ENCODE measurements around the gene SORCS1. TPM values are rescaled to one million over a fixed set of nuclear protein-coding genes. Genes with fewer than 3 reads are reported as not detected.

Gene SORCS1
- total and polyA plus RNA-seq, 2 of the 13 experiments (the other 11 are each of a cell fraction or from before 2014, with no cell fraction given): not detected

GRCh38 chr10:106559442-106559841 is 605.1 kb downstream of the SORCS1 start:
- H3K4me1 ChIP-seq (ENCODE audit: insufficient read depth, low read length): no peaks in the 10 kb centered on the region
- intact Hi-C loops (cut with micrococcal nuclease; ENCODE audit: unreplicated experiment) (no loop called here), in situ Hi-C loops (cut with HindIII; ENCODE audit: extremely low pct_ligation_motif_present, low pct_unique_long_range_greater_than_20kb) (no loop called here)
- H3K27ac ChIP-seq (ENCODE audit: extremely low read length, insufficient read depth, low read length): no peak overlapping the region
- H3K9me3 ChIP-seq (ENCODE audit: low read length): no peaks in the 10 kb centered on the region
- WGBS (ENCODE audit: low lambda C conversion rate): 8% methylated on average over 3 of the region's 3 CpGs
- H3K4me2 ChIP-seq (ENCODE audit: low read depth, low read length): no peak overlapping the region
- no peaks in the 10 kb centered on the region for H3K79me2 ChIP-seq (ENCODE audit: insufficient read depth, low read length)
- no TSS peak for BruUV-seq (replicated peaks)
- no peak for ATAC-seq
- no peaks in the 10 kb centered on the region for H3K36me3 ChIP-seq (replicated peaks in 1 of 2; ENCODE audit: control insufficient read depth in 1 of 2, insufficient read depth in 2 of 2, low read length in 2 of 2)
- no peak for DNase-seq (ENCODE audit: low spot score)
- no peak overlapping the region for H3K4me3 ChIP-seq (replicated peaks in 1 of 3; ENCODE audit: insufficient read depth in 1 of 3, low read depth in 2 of 3, low read length in 3 of 3)
- H3K9ac ChIP-seq (ENCODE audit: insufficient read depth, low read depth, low read length): no peak overlapping the region
- ChIA-PET CTCF (ENCODE audit: low intra/inter-chr PET ratio, low total read pairs) (no interaction called here), POLR2A (no interaction called here)
- no peak for TF ChIP-seq NFYC (CRISPR knock-in tag; IDR thresholded peaks at IDR 0.05)
- TF ChIP-seq ZNF512 (CRISPR knock-in tag; IDR thresholded peaks at IDR 0.05): no peak
- no peak for TF ChIP-seq FOXJ3 (CRISPR knock-in tag; IDR thresholded peaks at IDR 0.05; ENCODE audit: borderline replicate concordance)
- no peak for TF ChIP-seq MAFG (CRISPR knock-in tag; IDR thresholded peaks at IDR 0.05)
- TF ChIP-seq CREB3 (CRISPR knock-in tag; IDR thresholded peaks at IDR 0.05): no peak
- TF ChIP-seq ZNF678 (CRISPR knock-in tag; IDR thresholded peaks at IDR 0.05): no peak
- no peak for TF ChIP-seq ZNF225 (CRISPR knock-in tag; IDR thresholded peaks at IDR 0.05)
- TF ChIP-seq AGO2 (optimal IDR thresholded peaks at IDR 0.05; ENCODE audit: low read depth, low read length): no peak
- no peak for TF ChIP-seq ZNF350 (CRISPR knock-in tag; IDR thresholded peaks at IDR 0.05; ENCODE audit: borderline replicate concordance, low read depth)
- TF ChIP-seq IRX3 (CRISPR knock-in tag; IDR thresholded peaks at IDR 0.05; ENCODE audit: borderline replicate concordance, low read depth): no peak
- TF ChIP-seq ZNF660 (CRISPR knock-in tag; IDR thresholded peaks at IDR 0.05; ENCODE audit: borderline replicate concordance, low read depth): no peak
- no peak for TF ChIP-seq SPEN (CRISPR knock-in tag; IDR thresholded peaks at IDR 0.05; ENCODE audit: low read depth)
- TF ChIP-seq ZNF124 (CRISPR knock-in tag; IDR thresholded peaks at IDR 0.05): no peak
- no peak for TF ChIP-seq ZNF451 (CRISPR knock-in tag; IDR thresholded peaks at IDR 0.05)
- TF ChIP-seq ARNT2 (CRISPR knock-in tag; IDR thresholded peaks at IDR 0.05; ENCODE audit: low read depth): no peak
- no peak for TF ChIP-seq ZFP82 (CRISPR knock-in tag; IDR thresholded peaks at IDR 0.05; ENCODE audit: borderline replicate concordance)
- TF ChIP-seq RFX1 (IDR thresholded peaks at IDR 0.05): no peak
- no peak for TF ChIP-seq CHD4 (IDR thresholded peaks at IDR 0.05; ENCODE audit: borderline replicate concordance, low read length)
- H2AFZ ChIP-seq (ENCODE audit: low read length): no peak overlapping the region
- FAIRE-seq: no peak
- H4K20me1 ChIP-seq (ENCODE audit: insufficient read depth, low read length): no peaks in the 10 kb centered on the region
- no peaks in the 10 kb centered on the region for H3K27me3 ChIP-seq (ENCODE audit: control insufficient read depth in 1 of 2, insufficient read depth in 2 of 2, low read length in 2 of 2)

All from HepG2 (cell line).